TTC549 (cell line): ENCODE results near the gene BRIP1.
"Not testable (repeated sequence)": the region's sequence is repeated elsewhere in the genome, so short reads cannot be mapped to it uniquely, and the experiment has no call there.

Experiments
- FAIRE-seq: peaks from 2 replicates; lab custom pipeline; 2012; peaks lifted over from hg19 to GRCh38; lab: Jason Lieb, UNC

Gene BRIP1

GRCh38 chr17:61827649-61828395 is 35.5 kb downstream of the BRIP1 start:
- FAIRE-seq: no peak

GRCh38 chr17:61826866-61827265 is 36.5 kb downstream of the BRIP1 start:
- not testable (repeated sequence) for FAIRE-seq

DNA sequence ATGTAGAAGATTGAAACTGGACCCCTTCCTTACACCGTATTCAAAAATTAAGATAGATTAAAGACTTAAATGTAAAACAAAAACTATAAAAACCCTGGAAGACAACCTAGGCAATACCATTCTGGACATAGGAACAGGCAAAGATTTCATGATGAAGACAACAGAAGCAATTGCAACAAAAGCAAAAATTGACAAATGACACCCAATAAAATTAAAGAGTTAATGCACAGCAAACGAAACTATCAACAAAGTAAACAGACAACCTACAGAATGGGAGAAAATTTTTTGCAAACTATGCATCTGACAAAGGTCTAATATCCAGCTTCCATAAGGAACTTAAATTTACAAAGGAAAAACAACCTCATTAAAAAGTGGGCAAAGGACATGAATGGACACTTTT is 37.1 kb downstream of the BRIP1 start:
- not testable (repeated sequence) for FAIRE-seq

- no peak for FAIRE-seq
Observed at GRCh38 chr17:61825448-61826137, 37.7 kb downstream of the BRIP1 start.

- no peak for FAIRE-seq
Observed at GRCh38 chr17:61822326-61823285, 40.7 kb downstream of the BRIP1 start.

DNA sequence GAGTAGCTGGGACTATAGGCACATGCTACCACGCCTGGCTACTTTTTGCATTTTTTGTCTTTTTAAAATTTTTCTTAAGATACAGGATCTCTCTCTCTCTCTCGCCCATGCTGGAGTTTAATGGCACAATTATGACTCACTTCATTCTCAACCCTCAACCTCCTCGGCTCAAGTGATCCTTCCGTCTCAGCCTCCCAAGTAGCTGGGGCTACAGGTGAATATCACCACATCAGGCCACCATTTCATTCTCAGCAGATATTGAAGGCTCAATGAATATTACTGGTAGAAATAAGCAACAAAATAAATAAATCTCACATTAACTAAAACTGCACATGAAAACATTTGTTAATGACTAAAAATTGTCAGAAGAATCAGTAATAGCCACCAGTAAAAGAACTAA is 41.7 kb downstream of the BRIP1 start:
- FAIRE-seq: no peak

- FAIRE-seq: not testable (repeated sequence)
Observed at GRCh38 chr17:61819265-61819664, 44.1 kb downstream of the BRIP1 start.

DNA sequence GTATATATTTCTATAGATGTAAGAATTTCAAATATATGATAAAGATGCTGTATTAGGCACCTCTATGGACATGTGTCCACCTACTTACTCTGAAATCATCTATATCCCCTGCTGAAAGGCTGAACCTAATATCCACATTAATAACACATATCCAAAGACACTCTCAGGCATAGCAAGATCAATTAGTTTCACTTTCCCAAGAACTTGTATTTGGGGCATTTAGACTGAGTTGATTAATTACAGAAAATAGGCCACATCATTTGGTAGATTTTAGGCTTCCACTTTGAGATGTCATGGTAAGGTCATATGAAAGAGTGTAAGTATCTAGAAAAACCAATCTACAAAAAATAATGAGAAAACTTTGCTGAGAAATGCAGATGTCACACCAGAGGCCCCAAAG is 45.1 kb downstream of the BRIP1 start:
- no peak for FAIRE-seq

DNA sequence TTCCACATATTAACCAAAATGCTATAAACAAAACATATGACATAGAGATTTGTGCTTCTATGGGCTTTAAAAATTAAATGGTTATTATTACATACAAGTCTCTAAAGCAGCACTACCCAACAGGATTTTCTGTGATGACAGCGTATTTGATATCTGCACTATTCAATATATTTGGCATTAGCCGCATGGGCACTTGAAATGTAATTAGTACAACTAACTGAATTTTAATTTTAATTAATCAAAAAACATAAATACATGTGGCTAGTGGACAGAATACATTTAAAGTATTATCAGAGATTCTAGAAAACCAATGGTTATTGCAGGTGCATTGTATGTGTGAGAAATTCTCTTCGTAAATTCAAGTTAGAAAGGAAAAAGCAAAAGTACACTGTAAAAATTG is 45.9 kb downstream of the BRIP1 start:
- FAIRE-seq: no peak

- FAIRE-seq: no peak
Observed at GRCh38 chr17:61816538-61816937, 46.8 kb downstream of the BRIP1 start.

- no peak for FAIRE-seq
Observed at GRCh38 chr17:61815863-61816503, 47.3 kb downstream of the BRIP1 start.

DNA sequence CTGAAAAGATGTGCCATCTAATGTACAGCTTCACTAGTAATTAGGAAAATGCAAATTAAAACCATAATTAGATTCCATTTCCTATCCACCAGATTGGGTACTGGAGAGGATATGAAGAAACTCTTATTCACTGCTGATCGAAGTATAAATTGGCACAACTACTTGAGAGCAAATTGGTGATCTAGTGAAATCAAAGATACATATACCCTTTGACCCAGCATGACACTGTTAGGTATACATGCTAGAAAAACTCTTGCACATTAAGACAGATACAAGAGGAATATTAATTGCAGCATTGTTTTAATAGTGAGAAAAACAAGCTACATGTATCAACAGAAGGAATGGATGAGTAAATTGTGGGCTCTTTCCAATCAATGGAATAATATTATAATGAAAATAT is 48.8 kb downstream of the BRIP1 start:
- FAIRE-seq: no peak

DNA sequence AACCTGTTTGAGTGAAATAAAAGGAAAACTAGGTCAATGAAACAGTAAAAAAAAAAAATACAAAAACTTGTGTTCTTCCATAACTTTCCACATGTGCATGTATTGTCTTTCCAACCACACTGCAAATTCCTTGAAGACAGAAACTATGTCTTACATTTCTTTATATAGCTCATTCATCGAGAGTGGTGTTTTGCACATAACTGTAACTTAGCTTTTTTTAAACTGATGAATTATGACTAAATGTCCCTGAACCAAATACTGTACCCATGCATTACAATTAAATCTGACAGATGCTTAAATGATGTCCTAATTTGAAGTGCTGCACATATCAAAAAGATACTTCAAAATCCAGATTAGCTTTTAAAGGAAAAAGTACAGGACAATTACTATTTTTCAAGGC is 50.1 kb downstream of the BRIP1 start:
- FAIRE-seq: no peak

- no peak for FAIRE-seq
Observed at GRCh38 chr17:61812747-61813146, 50.6 kb downstream of the BRIP1 start.

DNA sequence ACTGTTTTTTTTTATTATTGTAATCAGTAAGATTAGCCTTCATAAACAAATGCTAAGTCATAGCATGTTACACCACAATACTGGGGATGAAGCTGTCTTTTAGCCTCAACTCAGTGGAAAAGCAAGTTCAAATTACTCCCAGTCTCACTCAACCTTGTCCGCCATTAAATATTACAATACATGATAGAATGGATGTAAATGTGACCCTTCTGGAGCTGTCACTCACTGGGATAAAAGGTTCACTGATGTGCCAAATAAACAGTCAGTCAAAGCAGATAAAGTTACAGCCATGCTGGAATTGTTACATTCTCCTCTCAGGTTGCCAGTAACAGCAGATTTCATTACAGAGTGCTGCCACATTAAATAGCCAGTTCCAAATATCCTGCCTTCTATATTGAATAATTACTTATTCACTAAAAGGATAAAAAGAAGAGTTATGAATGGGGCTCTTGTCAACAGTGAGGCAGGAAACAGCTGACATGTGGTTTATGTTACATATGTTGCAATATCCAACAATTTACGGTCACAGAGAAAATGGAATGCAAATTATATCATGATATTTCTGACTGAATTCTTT is 53.4 kb downstream of the BRIP1 start:
- FAIRE-seq: no peak

DNA sequence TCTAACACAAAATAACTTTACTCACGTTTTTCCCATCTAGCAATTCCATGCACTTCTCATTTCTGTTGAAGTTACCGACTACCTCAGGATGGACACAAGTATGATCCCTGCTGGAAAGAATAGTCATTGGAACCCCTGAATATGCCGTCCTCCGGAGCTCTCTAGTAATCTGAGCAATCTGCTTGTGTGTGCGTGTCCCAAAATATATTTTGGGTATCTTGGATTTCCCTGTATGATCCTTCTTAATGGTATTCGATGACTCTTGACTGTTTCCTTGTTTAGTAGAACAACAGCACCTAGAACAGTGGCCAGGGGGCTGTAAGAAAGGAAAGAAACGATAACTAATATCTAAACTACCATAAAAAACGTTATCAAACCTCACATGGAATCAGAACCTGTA is 54.9 kb downstream of the BRIP1 start:
- no peak for FAIRE-seq

DNA sequence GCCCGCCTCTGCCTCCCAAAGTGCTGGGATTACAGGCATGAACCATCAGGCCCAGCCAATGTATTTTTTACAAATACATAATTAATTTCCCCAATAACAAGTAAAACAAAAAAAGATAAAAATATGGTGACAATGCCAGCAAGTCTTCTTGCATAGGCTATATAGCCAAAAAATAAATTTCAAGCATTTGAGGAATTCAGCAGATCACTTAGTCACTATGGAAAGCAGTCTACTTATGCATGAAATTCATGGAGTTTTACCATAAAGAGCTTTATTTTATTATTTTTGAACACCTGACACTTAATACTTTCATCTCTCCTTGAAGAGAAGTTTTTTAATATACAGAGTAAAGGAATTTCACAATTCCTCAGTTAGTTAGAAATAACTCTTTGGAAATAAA is 56.4 kb downstream of the BRIP1 start:
- FAIRE-seq: no peak

GRCh38 chr17:61806081-61806828 is 57.1 kb downstream of the BRIP1 start:
- FAIRE-seq: no peak

DNA sequence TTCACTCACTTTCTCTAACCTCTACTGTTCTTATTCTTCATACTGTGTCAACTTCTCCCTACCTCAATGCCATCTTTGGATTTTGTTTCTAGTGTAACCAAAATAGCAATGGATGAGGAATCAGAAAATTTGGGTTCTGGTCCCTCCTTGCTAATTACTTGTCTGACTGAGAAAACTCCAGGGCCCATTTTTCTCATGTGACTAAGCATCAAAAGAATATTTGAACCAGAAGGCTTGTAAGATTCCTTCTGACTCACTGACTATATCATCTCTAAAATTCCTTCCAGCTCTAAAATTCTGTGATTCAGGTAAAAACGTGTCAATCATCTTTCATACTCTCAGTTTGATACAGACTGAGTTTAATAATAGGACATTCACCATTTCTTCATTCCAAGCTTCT is 57.9 kb downstream of the BRIP1 start:
- FAIRE-seq: no peak

- FAIRE-seq: no peak
Observed at GRCh38 chr17:61803796-61804195, 59.5 kb downstream of the BRIP1 start.

GRCh38 chr17:61803216-61803615 is 60.1 kb downstream of the BRIP1 start:
- FAIRE-seq: no peak
